H9 (cell line): Measurements from ENCODE around the gene TM9SF4. TPM values are rescaled to one million over a fixed set of nuclear protein-coding genes. Genes with fewer than 3 reads are reported as not detected.

ENCODE experiments used
- DNase-seq: peaks from one replicate; pipeline ENCODE4 v3.0.0-alpha.2; 2017
- H2AFZ ChIP-seq: one replicate; pipeline ENCODE4 v1.6.1; 2013; ENCODE audit warnings: mild to moderate bottlenecking, low read length, control low read depth, moderate library complexity
- H2AK5ac ChIP-seq: 2 replicates; pipeline ENCODE4 v1.6.1; 2013; ENCODE audit warnings: low read length, control low read depth, mixed read lengths; ENCODE audit not compliant: insufficient read length
- H2BK120ac ChIP-seq: one replicate; pipeline ENCODE4 v1.6.1; 2013; ENCODE audit warnings: low read depth, mild to moderate bottlenecking, low read length, control low read depth, inconsistent platforms; ENCODE audit not compliant: poor library complexity, severe bottlenecking
- H2BK12ac ChIP-seq: 2 replicates; pipeline ENCODE4 v1.6.1; 2013; ENCODE audit warnings: low read length, control low read depth, mixed read lengths, low read depth; ENCODE audit not compliant: insufficient read length
- H2BK15ac ChIP-seq: 2 replicates; pipeline ENCODE4 v1.6.1; 2013; ENCODE audit warnings: low read depth, low read length, control low read depth
- H2BK20ac ChIP-seq: one replicate; pipeline ENCODE4 v1.6.1; 2013; ENCODE audit warnings: low read depth, mild to moderate bottlenecking, low read length, control low read depth, inconsistent platforms; ENCODE audit not compliant: poor library complexity, severe bottlenecking
- H2BK5ac ChIP-seq: 2 replicates; pipeline ENCODE4 v1.6.1; 2013; ENCODE audit warnings: low read length, control low read depth, mixed read lengths; ENCODE audit not compliant: insufficient read length
- H3K14ac ChIP-seq: 2 replicates; pipeline ENCODE4 v1.6.1; 2013; ENCODE audit warnings: low read length, control low read depth; ENCODE audit not compliant: insufficient read depth
- H3K18ac ChIP-seq: 2 replicates; pipeline ENCODE4 v1.6.1; 2013; ENCODE audit warnings: low read depth, mild to moderate bottlenecking, mixed read lengths, low read length, control low read depth; ENCODE audit not compliant: insufficient read length
- H3K23ac ChIP-seq: 2 replicates; pipeline ENCODE4 v1.6.1; 2013; ENCODE audit warnings: low read length, control low read depth, mixed read lengths, low read depth; ENCODE audit not compliant: insufficient read length
- H3K23me2 ChIP-seq: 2 replicates; pipeline ENCODE4 v1.6.1; 2013; ENCODE audit warnings: low read depth, mild to moderate bottlenecking, mixed read lengths, low read length, control low read depth; ENCODE audit not compliant: insufficient read length, poor library complexity, severe bottlenecking
- H3K27ac ChIP-seq: 2 replicates; pipeline ENCODE4 v1.5.1; 2013; ENCODE audit warnings: low read length, control low read depth, mixed read lengths, low read depth; ENCODE audit not compliant: insufficient read length
- H3K27me3 ChIP-seq: 2 replicates; pipeline ENCODE4 v1.6.1; 2013; ENCODE audit warnings: low read length, control low read depth, inconsistent platforms; ENCODE audit not compliant: insufficient read depth
- H3K4ac ChIP-seq: 2 replicates; pipeline ENCODE4 v1.6.1; 2013; ENCODE audit warnings: low read depth, mild to moderate bottlenecking, control low read depth, inconsistent platforms, low read length, moderate library complexity
- H3K4me1 ChIP-seq: 2 replicates; pipeline ENCODE4 v1.6.1; 2013; ENCODE audit warnings: low read length, control low read depth, inconsistent platforms; ENCODE audit not compliant: insufficient read depth
- H3K4me2 ChIP-seq: 2 replicates; pipeline ENCODE4 v1.6.1; 2013; ENCODE audit warnings: low read length, control low read depth, mixed read lengths; ENCODE audit not compliant: insufficient read length, insufficient read depth
- H3K56ac ChIP-seq: 2 replicates; pipeline ENCODE4 v1.6.1; 2013; ENCODE audit warnings: low read depth, mild to moderate bottlenecking, mixed read lengths, low read length, control low read depth; ENCODE audit not compliant: insufficient read length
- H3K79me1 ChIP-seq: 2 replicates; pipeline ENCODE4 v1.6.1; 2013; ENCODE audit warnings: low read depth, mild to moderate bottlenecking, moderate library complexity, low read length, control low read depth, inconsistent platforms; ENCODE audit not compliant: insufficient read depth, poor library complexity, severe bottlenecking
- H3K79me2 ChIP-seq: 2 replicates; pipeline ENCODE4 v1.6.1; 2013; ENCODE audit warnings: low read length, control low read depth, inconsistent platforms; ENCODE audit not compliant: insufficient read depth
- H3K9ac ChIP-seq: 2 replicates; pipeline ENCODE4 v1.6.1; 2013; ENCODE audit warnings: low read length, control low read depth, mixed read lengths; ENCODE audit not compliant: insufficient read length; ENCODE audit errors: extremely low read depth
- H3K9me3 ChIP-seq: one replicate; pipeline ENCODE4 v1.6.1; 2013; ENCODE audit warnings: low read depth, low read length, inconsistent platforms; ENCODE audit not compliant: control insufficient read depth
- H3T11ph ChIP-seq: one replicate; pipeline ENCODE4 v1.6.1; 2013; ENCODE audit warnings: mild to moderate bottlenecking, low read length, control low read depth, inconsistent platforms
- H4K20me1 ChIP-seq: one replicate; pipeline ENCODE4 v1.6.1; 2013; ENCODE audit not compliant: control insufficient read depth, insufficient read length, insufficient read depth
- H4K5ac ChIP-seq: 2 replicates; pipeline ENCODE4 v1.6.1; 2013; ENCODE audit warnings: low read depth, mild to moderate bottlenecking, mixed read lengths, low read length, control low read depth; ENCODE audit not compliant: insufficient read length
- H4K8ac ChIP-seq: replicated peaks from 2 replicates; pipeline ENCODE4 v1.6.1; 2013; ENCODE audit warnings: low read length, control low read depth, mixed read lengths, low read depth; ENCODE audit not compliant: insufficient read length
- H4K91ac ChIP-seq: 2 replicates; pipeline ENCODE4 v1.6.1; 2013; ENCODE audit warnings: low read depth, mild to moderate bottlenecking, moderate library complexity, mixed read lengths, low read length, control low read depth; ENCODE audit not compliant: insufficient read length
- H3K27ac Mint-ChIP-seq, 3 experiments: 2 replicates in 2 of 3; 3 replicates in 1 of 3; pipeline ENCODE4 v1.8.0; 2020 to 2021; ENCODE audit warnings: mixed read lengths in 3 of 3, mild to moderate bottlenecking in 1 of 3, moderate library complexity in 1 of 3
- H3K27me3 Mint-ChIP-seq: 2 replicates; pipeline ENCODE4 v1.8.0; 2021; ENCODE audit warnings: low read depth, mild to moderate bottlenecking, moderate library complexity, mixed read lengths
- H3K36me3 Mint-ChIP-seq, 3 experiments: 2 replicates in 2 of 3; 3 replicates in 1 of 3; pipeline ENCODE4 v1.8.0; 2020 to 2021; ENCODE audit warnings: low read depth in 3 of 3, mixed read lengths in 3 of 3; ENCODE audit not compliant: insufficient read depth in 1 of 3
- H3K4me1 Mint-ChIP-seq, 2 experiments: 2 replicates each; pipeline ENCODE4 v1.8.0; 2020; ENCODE audit warnings: mixed read lengths in 2 of 2
- H3K4me3 Mint-ChIP-seq, 2 experiments: 2 replicates in 1 of 2; 3 replicates in 1 of 2; pipeline ENCODE4 v1.8.0; 2020 to 2021; ENCODE audit warnings: mild to moderate bottlenecking in 2 of 2, mixed read lengths in 2 of 2, moderate library complexity in 1 of 2
- H3K9me3 Mint-ChIP-seq, 2 experiments: 2 replicates in 1 of 2; 3 replicates in 1 of 2; pipeline ENCODE4 v1.8.0; 2020; ENCODE audit warnings: mild to moderate bottlenecking in 2 of 2, mixed read lengths in 2 of 2, moderate library complexity in 1 of 2
- CTCF ChIP-seq: fragments of 200-600 bp; sonication (generic); conservative IDR thresholded peaks from 3 replicates; pipeline ENCODE4 v1.8.0; 2021; ENCODE audit warnings: antibody characterized with exemption, mild to moderate bottlenecking
- WGBS: extraction: QIAGEN DNeasy Blood & Tissue Kit; methylation state at CpG from one replicate; pipeline ENCODE4 v1.1.7; 2013; ENCODE audit warnings: missing lambda C conversion rate, low lambda C conversion rate, mixed read lengths; ENCODE audit not compliant: insufficient read length; ENCODE audit errors: extremely low coverage; 5-methylcytosine and 5-hydroxymethylcytosine counted together
- total RNA-seq: library from RNA; stranded (reverse); gene quantifications from 2 replicates; pipeline ENCODE4 v1.2.1, GENCODE V29; 2021

Gene TM9SF4
- total RNA-seq, 1 experiment from 2014 or later: 62.3 TPM

- no peak overlapping the region for H4K8ac ChIP-seq
- no peaks in the 10 kb centered on the region for H3K4me1 ChIP-seq
- Mint-ChIP-seq H3K36me3 (peaks cover 7 to 43% (median 29%) of the 10 kb centered on the region in 3 experiments; a peak in 6 of 7 replicates), H3K9me3 (no peaks in the 10 kb centered on the region; a peak in 1 of 5 replicates), H3K4me3 (peak overlapping the region in 1 of 2 experiments; percentile 14; a peak in 1 of 5 replicates), H3K27me3 (no peaks in the 10 kb centered on the region), H3K4me1 (peaks cover 25 to 27% of the 10 kb centered on the region in 2 experiments), H3K27ac (peak overlapping the region in 2 of 3 experiments; percentile 8 to 49; a peak in 5 of 7 replicates)
- H2AFZ ChIP-seq: no peak overlapping the region
- H2BK15ac ChIP-seq: no peak overlapping the region
- no peak overlapping the region for H3K14ac ChIP-seq
- no peak overlapping the region for H3T11ph ChIP-seq
- no peak overlapping the region for H3K18ac ChIP-seq
- no CpG with 5 or more reads among the region's 9 CpGs for WGBS
- no peak overlapping the region for H2BK5ac ChIP-seq
- no peak overlapping the region for H3K4ac ChIP-seq
- no peak for DNase-seq
- peaks cover 10% of the 10 kb centered on the region for H3K23me2 ChIP-seq
- no peak overlapping the region for H3K9ac ChIP-seq
- TF ChIP-seq CTCF: no peak
- H3K23ac ChIP-seq: no peak overlapping the region
- H3K56ac ChIP-seq: no peak overlapping the region
- H2BK12ac ChIP-seq: no peak overlapping the region
- H3K4me2 ChIP-seq: no peak overlapping the region
- peaks cover 4% of the 10 kb centered on the region for H3K79me1 ChIP-seq
- no peak overlapping the region for H2BK120ac ChIP-seq
- no peaks in the 10 kb centered on the region for H3K27me3 ChIP-seq
- H4K91ac ChIP-seq: no peak overlapping the region
- H4K20me1 ChIP-seq: no peaks in the 10 kb centered on the region
- H3K27ac ChIP-seq: no peak overlapping the region
- H3K79me2 ChIP-seq: peaks cover 12% of the 10 kb centered on the region; the same call in 1 of the 2 replicates
- H4K5ac ChIP-seq: no peak overlapping the region
- no peak overlapping the region for H2BK20ac ChIP-seq
- H3K9me3 ChIP-seq: no peaks in the 10 kb centered on the region
- H2AK5ac ChIP-seq: no peak overlapping the region
Observed at GRCh38 chr20:32209850-32210605, 100.5 kb downstream of the TM9SF4 start.
